GM18526 (cell line): Measurements from ENCODE around the gene TEAD1.

Experiments used
- POLR2A ChIP-seq: IDR thresholded peaks from 3 replicates; pipeline ENCODE4 v1.6.1; 2011; ENCODE audit not compliant: insufficient read length; ENCODE audit errors: extremely low read depth

TEAD1 gene

GRCh38 chr11:12841946-12842630 lies 167.9 kb downstream of the TEAD1 start:
- no peak for TF ChIP-seq POLR2A

GRCh38 chr11:12842933-12843636 lies 168.9 kb downstream of the TEAD1 start:
- no peak for TF ChIP-seq POLR2A

- TF ChIP-seq POLR2A: no peak
Observed at GRCh38 chr11:12845163-12845562, 170.9 kb downstream of the TEAD1 start.

GRCh38 chr11:12845739-12846358 lies 171.6 kb downstream of the TEAD1 start:
- no peak for TF ChIP-seq POLR2A

GRCh38 chr11:12846786-12847615 lies 172.8 kb downstream of the TEAD1 start:
- TF ChIP-seq POLR2A: no peak

- TF ChIP-seq POLR2A: no peak
Observed at GRCh38 chr11:12848413-12848812, 174.2 kb downstream of the TEAD1 start.

GRCh38 chr11:12853325-12853651 lies 179.1 kb downstream of the TEAD1 start:
- TF ChIP-seq POLR2A: no peak

GRCh38 chr11:12853652-12854296 lies 179.6 kb downstream of the TEAD1 start:
- TF ChIP-seq POLR2A: no peak

GRCh38 chr11:12854297-12854661 lies 180.1 kb downstream of the TEAD1 start:
- TF ChIP-seq POLR2A: no peak

- no peak for TF ChIP-seq POLR2A
Observed at GRCh38 chr11:12854829-12855228, 180.6 kb downstream of the TEAD1 start.

- TF ChIP-seq POLR2A: no peak
Observed at GRCh38 chr11:12856338-12856737, 182.1 kb downstream of the TEAD1 start.

- no peak for TF ChIP-seq POLR2A
Observed at GRCh38 chr11:12857572-12857971, 183.4 kb downstream of the TEAD1 start.

- no peak for TF ChIP-seq POLR2A
Observed at GRCh38 chr11:12859872-12860657, 185.8 kb downstream of the TEAD1 start.

GRCh38 chr11:12860827-12861226 lies 186.6 kb downstream of the TEAD1 start:
- no peak for TF ChIP-seq POLR2A
